ENCODE results near the gene IL2RA. TPM values are rescaled to one million over a fixed set of nuclear protein-coding genes. Genes with fewer than 3 reads are reported as not detected.
"Not testable (repeated sequence)": the region's sequence is repeated elsewhere in the genome, so short reads cannot be mapped to it uniquely, and the experiment has no call there.

Gene IL2RA
- total RNA-seq, 1 experiment from 2014 or later: 0.59 TPM

- no peak for TF ChIP-seq YY1 (IDR thresholded peaks at IDR 0.05; ENCODE audit: extremely low read depth, insufficient replicate concordance, low read depth, low read length)
These were observed 99.1 kb downstream of the IL2RA start (continued) for GRCh38 chr10:5963071-5963470.

GRCh38 chr10:5962358-5962940 lies 99.7 kb downstream of the IL2RA start:
- H3K27ac ChIP-seq (ENCODE audit: low read depth, low read length); ATAC-seq; H3K4me3 ChIP-seq (replicated peaks in 1 of 2; ENCODE audit: low read depth in 1 of 2, low read length in 2 of 2); DNase-seq (ENCODE audit: low read depth, low spot score); H2AFZ ChIP-seq (ENCODE audit: low read depth, low read length, poor library complexity, severe bottlenecking); H3K9ac ChIP-seq (ENCODE audit: low read length); H3K9me2 ChIP-seq (ENCODE audit: insufficient read depth); BruUV-seq (replicated peaks); RAD21 ChIA-PET (ENCODE audit: low non-redundant PET in 1 of 2, low total read pairs in 2 of 2, uncharacterized antibody in 2 of 2, unreplicated experiment in 2 of 2); H3K36me3 ChIP-seq (ENCODE audit: control insufficient read depth in 1 of 2, insufficient read depth in 2 of 2, low read length in 2 of 2); H3K9me3 ChIP-seq (ENCODE audit: control insufficient read depth in 1 of 2, insufficient read depth in 1 of 2, low read depth in 1 of 2, low read length in 2 of 2); H3K27me3 ChIP-seq (ENCODE audit: insufficient read depth, low read length); H3K79me2 ChIP-seq (ENCODE audit: insufficient read depth, low read length); H4K20me1 ChIP-seq (ENCODE audit: insufficient read depth); POLR2A ChIA-PET; H3K4me2 ChIP-seq (ENCODE audit: low read length); intact Hi-C loops (cut with micrococcal nuclease); H3K4me1 ChIP-seq (ENCODE audit: control insufficient read depth in 1 of 2, insufficient read depth in 2 of 2, low read length in 2 of 2); CTCF ChIA-PET: not testable (repeated sequence)

- Histone ChIP-seq H3K9me2 (ENCODE audit: insufficient read depth) (no peaks in the 10 kb centered on the region), H3K4me1 (ENCODE audit: control insufficient read depth in 1 of 2, insufficient read depth in 2 of 2, low read length in 2 of 2) (peaks cover 4 to 9% of the 10 kb centered on the region in 2 experiments), H3K4me3 (replicated peaks in 1 of 2; ENCODE audit: low read depth in 1 of 2, low read length in 2 of 2) (no peak overlapping the region), H3K9ac (ENCODE audit: low read length) (no peak overlapping the region), H2AFZ (ENCODE audit: low read depth, low read length, poor library complexity, severe bottlenecking) (no peak overlapping the region), H4K20me1 (ENCODE audit: insufficient read depth) (no peaks in the 10 kb centered on the region), H3K27me3 (ENCODE audit: insufficient read depth, low read length) (no peaks in the 10 kb centered on the region), H3K4me2 (ENCODE audit: low read length) (no peak overlapping the region), H3K9me3 (ENCODE audit: control insufficient read depth in 1 of 2, insufficient read depth in 1 of 2, low read depth in 1 of 2, low read length in 2 of 2) (no peaks in the 10 kb centered on the region), H3K27ac (ENCODE audit: low read depth, low read length) (no peak overlapping the region), H3K36me3 (ENCODE audit: control insufficient read depth in 1 of 2, insufficient read depth in 2 of 2, low read length in 2 of 2) (no peaks in the 10 kb centered on the region), H3K79me2 (ENCODE audit: insufficient read depth, low read length) (no peaks in the 10 kb centered on the region)
- DNase-seq (ENCODE audit: low read depth, low spot score) (no peak), ATAC-seq (no peak)
- ChIA-PET POLR2A (no interaction called here), RAD21 (ENCODE audit: low non-redundant PET in 1 of 2, low total read pairs in 2 of 2, uncharacterized antibody in 2 of 2, unreplicated experiment in 2 of 2) (no interaction called here), CTCF (no interaction called here)
- BruUV-seq (replicated peaks): no TSS peak
- TF ChIP-seq TCF7L2 (IDR thresholded peaks at IDR 0.05; ENCODE audit: borderline replicate concordance, extremely low read depth, insufficient read depth, insufficient read length) (no peak), RAD21 (IDR thresholded peaks at IDR 0.05; ENCODE audit: low read depth) (no peak), EZH2phosphoT487 (IDR thresholded peaks at IDR 0.05; ENCODE audit: borderline replicate concordance) (no peak), FOSL1 (IDR thresholded peaks at IDR 0.05; ENCODE audit: low read depth) (no peak), JUND (IDR thresholded peaks at IDR 0.05) (no peak), CTCF (IDR thresholded peaks at IDR 0.05 in 2 of 3, conservative IDR thresholded peaks at IDR 0.05 in 1 of 3; ENCODE audit: borderline replicate concordance in 1 of 3, insufficient read depth in 1 of 3, low read depth in 2 of 3, low read length in 2 of 3) (no peak), POLR2AphosphoS5 (IDR thresholded peaks at IDR 0.05; ENCODE audit: low read depth, low read length) (no peak), ZBTB33 (IDR thresholded peaks at IDR 0.05; ENCODE audit: extremely low read depth, insufficient replicate concordance, low read length) (no peak), YY1 (IDR thresholded peaks at IDR 0.05; ENCODE audit: extremely low read depth, insufficient replicate concordance, low read depth, low read length) (no peak), ZNF274 (IDR thresholded peaks at IDR 0.05; ENCODE audit: low read depth, low read length) (no peak), EZH2 (IDR thresholded peaks at IDR 0.05) (no peak), POLR2A (IDR thresholded peaks at IDR 0.05; ENCODE audit: borderline replicate concordance, extremely low read depth, insufficient read depth, insufficient read length) (no peak), SIN3A (IDR thresholded peaks at IDR 0.05; ENCODE audit: low read depth) (no peak)
- intact Hi-C loops (cut with micrococcal nuclease): no loop called here
These were observed 100.6 kb downstream of the IL2RA start for GRCh38 chr10:5961405-5962100.

All from HCT116 (cell line).